SH-SY5Y (cell line): ENCODE data around the gene AGK.

Source experiments
- GATA2 ChIP-seq: IDR thresholded peaks from 2 replicates; pipeline ENCODE4 v1.6.1; 2011; ENCODE audit warnings: mild to moderate bottlenecking, low read depth, low read length
- GATA3 ChIP-seq: IDR thresholded peaks from 2 replicates; pipeline ENCODE4 v1.6.1; 2011; ENCODE audit warnings: low read depth, mild to moderate bottlenecking, low read length, moderate library complexity

DNA sequence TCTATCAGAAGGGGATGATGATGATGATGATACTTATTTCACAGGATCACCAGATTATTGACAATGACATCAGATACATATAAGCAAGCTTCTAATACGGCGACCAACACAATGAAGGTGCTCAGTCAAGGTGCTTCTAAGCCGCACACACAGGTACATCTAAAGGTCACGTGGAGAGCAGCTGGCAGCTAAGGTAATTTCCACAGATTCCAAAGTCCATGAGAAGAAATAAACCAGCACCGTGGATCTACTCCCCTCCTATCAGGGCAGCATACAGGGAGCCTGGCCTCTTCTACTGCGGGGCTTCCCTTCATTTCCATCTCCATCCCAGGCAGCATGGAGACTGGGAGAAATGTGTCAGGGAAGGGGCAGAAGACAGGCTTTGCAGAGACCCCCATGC, 113.2 kb downstream of the AGK start:
- TF ChIP-seq GATA3 (no peak), GATA2 (no peak)
